GM12878 (cell line): ENCODE data around the gene RPL19. TPM values are rescaled to one million over a fixed set of nuclear protein-coding genes. Genes with fewer than 3 reads are reported as not detected.

Experiments
- ATAC-seq: fragments of 200-7000 bp; cut with Tn5 transposase; 3 replicates; pipeline ENCODE4 v1.9.1; 2020; ENCODE audit warnings: mild to moderate bottlenecking, moderate library complexity
- BruUV-seq: library from RNA; stranded (reverse); fragments of 400-500 nt; replicated peaks from 2 replicates; lab custom pipeline; 2021; lab: Mats Ljungman, UMichigan
- CTCF ChIA-PET: fragments of 300-600 bp; sonication (Branson Sonifier 250); formaldehyde crosslinking; extraction: SDS; loops from one replicate; lab custom pipeline; 2021; ENCODE audit warnings: inconsistent platforms; lab: Yijun Ruan, JAX
- POLR2A ChIA-PET: fragments of 350-600 bp; formaldehyde crosslinking; extraction: SDS; loops from one replicate; lab custom pipeline; 2021; ENCODE audit warnings: inconsistent platforms; lab: Charles Lee
- RAD21 ChIA-PET: fragments of 300-600 bp; sonication (Branson Sonifier 250); formaldehyde crosslinking; loops from one replicate; lab custom pipeline; 2023; ENCODE audit warnings: antibody characterized with exemption; ENCODE audit not compliant: unreplicated experiment; lab: Charles Lee
- SMC1A ChIA-PET: fragments of 300-600 bp; sonication (Branson Sonifier 250); formaldehyde crosslinking; loops from one replicate; lab custom pipeline; 2023; ENCODE audit not compliant: unreplicated experiment, uncharacterized antibody; lab: Charles Lee
- DNase-seq: peaks from one replicate; pipeline ENCODE4 v3.0.0-alpha.2; 2011; ENCODE audit warnings: low read depth, low spot score
- FAIRE-seq: peaks from 3 replicates; lab custom pipeline; 2011; peaks lifted over from hg19 to GRCh38; lab: Jason Lieb, UNC
- H2AFZ ChIP-seq: 2 replicates; pipeline ENCODE4 v1.6.0; 2011; ENCODE audit warnings: low read depth, low read length, control low read depth; ENCODE audit not compliant: control insufficient read depth
- H3K27ac ChIP-seq: 2 replicates; pipeline ENCODE4 v1.5.1; 2011; ENCODE audit warnings: control low read depth; ENCODE audit not compliant: control insufficient read depth, insufficient read depth
- H3K27me3 ChIP-seq, 2 experiments: replicated peaks in 1 of 2; 2 replicates each; pipeline versions ENCODE4 v1.6.0 to v1.6.1; 2011; ENCODE audit warnings: low read length in 1 of 2; ENCODE audit not compliant: control insufficient read depth in 2 of 2, insufficient read depth in 2 of 2
- H3K36me3 ChIP-seq, 2 experiments: 2 replicates each; pipeline ENCODE4 v1.5.1; 2011; ENCODE audit warnings: low read length in 1 of 2; ENCODE audit not compliant: control insufficient read depth in 2 of 2, insufficient read depth in 2 of 2
- H3K4me1 ChIP-seq: 2 replicates; pipeline ENCODE4 v1.6.1; 2011; ENCODE audit warnings: mild to moderate bottlenecking, low read length, moderate library complexity, mixed read lengths; ENCODE audit not compliant: control insufficient read depth, insufficient read depth
- H3K4me2 ChIP-seq: 2 replicates; pipeline ENCODE4 v1.6.0; 2011; ENCODE audit warnings: control low read depth; ENCODE audit not compliant: control insufficient read depth, insufficient read depth
- H3K4me3 ChIP-seq: fragments of 200-600 bp; sonication (generic); 2 replicates; pipeline ENCODE4 v1.5.1; 2016
- H3K79me2 ChIP-seq: 2 replicates; pipeline ENCODE4 v1.6.0; 2011; ENCODE audit warnings: low read length; ENCODE audit not compliant: control insufficient read depth, insufficient read depth
- H3K9ac ChIP-seq: 2 replicates; pipeline ENCODE4 v1.8.0; 2011; ENCODE audit warnings: low read length, control low read depth, mixed read lengths; ENCODE audit not compliant: control insufficient read depth, insufficient read depth
- H3K9me3 ChIP-seq: replicated peaks from 3 replicates; pipeline ENCODE4 v1.5.1; 2011; ENCODE audit warnings: mild to moderate bottlenecking, low read length; ENCODE audit not compliant: control insufficient read depth, insufficient read depth
- H4K20me1 ChIP-seq: 2 replicates; pipeline ENCODE4 v1.6.0; 2011; ENCODE audit not compliant: control insufficient read depth, insufficient read depth
- ATF7 ChIP-seq: fragments of 450-650 bp; IDR thresholded peaks from 2 replicates; pipeline ENCODE4 v1.6.1; 2016; ENCODE audit warnings: low read depth, mild to moderate bottlenecking
- BCL11A ChIP-seq: IDR thresholded peaks from 2 replicates; pipeline ENCODE4 v1.6.1; 2011; ENCODE audit warnings: low read depth, low read length
- BMI1 ChIP-seq: fragments of 450-650 bp; IDR thresholded peaks from 2 replicates; pipeline ENCODE4 v1.6.1; 2016; ENCODE audit warnings: mild to moderate bottlenecking, moderate library complexity, borderline replicate concordance
- BRCA1 ChIP-seq: IDR thresholded peaks from 2 replicates; pipeline ENCODE4 v1.6.1; 2011; ENCODE audit warnings: low read depth, low read length, improper control_type of control experiment
- CBX3 ChIP-seq: fragments of 200-600 bp; sonication (generic); IDR thresholded peaks from 2 replicates; pipeline ENCODE4 v1.6.1; 2016; ENCODE audit warnings: low read depth, borderline replicate concordance
- EP300 ChIP-seq, 2 experiments: fragments of 150-350 bp in 1 of 2; IDR thresholded peaks; 2 replicates each; pipeline ENCODE4 v1.6.1; 2011 to 2012; ENCODE audit warnings: low read depth in 2 of 2, low read length in 2 of 2, borderline replicate concordance in 1 of 2, improper control_type of control experiment in 1 of 2, inconsistent platforms in 1 of 2; ENCODE audit not compliant: control insufficient read depth in 1 of 2
- ETV6 ChIP-seq, 2 experiments: fragments of 450-650 bp in 1 of 2; IDR thresholded peaks in 1 of 2; conservative IDR thresholded peaks in 1 of 2; 2 replicates each; pipeline ENCODE4 v1.6.1; 2014; ENCODE audit warnings: antibody characterized with exemption in 1 of 2, borderline replicate concordance in 1 of 2, low read depth in 1 of 2, mild to moderate bottlenecking in 1 of 2, moderate library complexity in 1 of 2
- LARP7 ChIP-seq: fragments of 450-650 bp; IDR thresholded peaks from 2 replicates; pipeline ENCODE4 v1.6.1; 2017; ENCODE audit warnings: mild to moderate bottlenecking
- NR2C1 ChIP-seq: fragments of 450-650 bp; IDR thresholded peaks from 2 replicates; pipeline ENCODE4 v1.6.1; 2017; ENCODE audit warnings: antibody characterized with exemption, mild to moderate bottlenecking, moderate library complexity
- RAD21 ChIP-seq: IDR thresholded peaks from 2 replicates; pipeline ENCODE4 v1.6.1; 2011; ENCODE audit warnings: mild to moderate bottlenecking, low read depth, low read length, moderate library complexity; ENCODE audit not compliant: insufficient read depth
- RB1 ChIP-seq: fragments of 450-650 bp; formaldehyde crosslinking; IDR thresholded peaks from 2 replicates; pipeline ENCODE4 v1.6.1; 2017; ENCODE audit warnings: mild to moderate bottlenecking, borderline replicate concordance
- RELA ChIP-seq: fragments of 450-650 bp; IDR thresholded peaks from 2 replicates; pipeline ENCODE4 v1.8.0; 2014; ENCODE audit warnings: borderline replicate concordance; ENCODE audit not compliant: partially characterized antibody
- RFX5 ChIP-seq: IDR thresholded peaks from 2 replicates; pipeline ENCODE4 v1.6.1; 2011; ENCODE audit warnings: low read depth, low read length, improper control_type of control experiment
- SRF ChIP-seq, 2 experiments: IDR thresholded peaks; 2 replicates each; pipeline ENCODE4 v1.6.1; 2011; ENCODE audit warnings: low read depth in 2 of 2, low read length in 2 of 2, mild to moderate bottlenecking in 1 of 2, moderate library complexity in 1 of 2
- SUZ12 ChIP-seq: fragments of 200-600 bp; sonication (generic); IDR thresholded peaks from one replicate; pipeline ENCODE4 v1.6.1; 2018; ENCODE audit warnings: antibody characterized with exemption, mild to moderate bottlenecking; ENCODE audit not compliant: unreplicated experiment
- TAF1 ChIP-seq: IDR thresholded peaks from 2 replicates; pipeline ENCODE4 v1.6.1; 2011; ENCODE audit warnings: mild to moderate bottlenecking, low read depth, low read length, borderline replicate concordance
- TCF7 ChIP-seq: IDR thresholded peaks from 2 replicates; pipeline ENCODE4 v1.6.1; 2014; ENCODE audit warnings: antibody characterized with exemption, borderline replicate concordance
- ZNF207 ChIP-seq: fragments of 450-650 bp; IDR thresholded peaks from 2 replicates; pipeline ENCODE4 v1.6.1; 2014; ENCODE audit warnings: antibody characterized with exemption, mild to moderate bottlenecking, borderline replicate concordance
- ZNF622 ChIP-seq: fragments of 450-650 bp; IDR thresholded peaks from 2 replicates; pipeline ENCODE4 v1.6.1; 2017; ENCODE audit warnings: mild to moderate bottlenecking, inconsistent platforms
- WGBS: methylation state at CpG from one replicate; pipeline ENCODE4 v1.1.6; 2016; ENCODE audit warnings: low lambda C conversion rate; ENCODE audit not compliant: insufficient replicate concordance, insufficient coverage; ENCODE audit errors: missing lambda C conversion rate; 5-methylcytosine and 5-hydroxymethylcytosine counted together
- in situ Hi-C: fragments of 300-500 bp; cut with MboI; formaldehyde crosslinking; loops from 9 replicates; pipeline ENCODE4 v1.14.3; 2018; ENCODE audit warnings: mixed read lengths
- intact Hi-C: fragments of 100-400 bp; cut with micrococcal nuclease; formaldehyde crosslinking; loops from one replicate; pipeline ENCODE4 v1.14.2; 2022; ENCODE audit not compliant: unreplicated experiment
- polyA plus RNA-seq, 11 experiments: library from polyadenylated mRNA; depleted of rRNA in 4 of 11; unstranded in 6 of 11; stranded (reverse) in 5 of 11; fragments of >200 nt; fragmentation: Nextera tagmentation in 4 of 11; fragmentation: Illumina TruSeq in 1 of 11; extraction: Ambion mirVana in 4 of 11; extraction: Trizol in 1 of 11; gene quantifications; 1 replicate in 1 of 11; 2 replicates in 10 of 11; pipeline versions ENCODE4 v1.2.1 to v1.2.3, GENCODE V29; 2011 to 2016; ENCODE audit warnings: inconsistent platforms in 2 of 11, missing spikeins in 2 of 11, low read depth in 1 of 11
- total RNA-seq, 4 experiments: library from RNA; depleted of rRNA in 3 of 4; stranded (reverse); fragments of >200 nt in 3 of 4; fragmentation: Illumina TruSeq in 1 of 4; extraction: Trizol in 1 of 4; gene quantifications; 2 replicates each; pipeline versions ENCODE4 v1.2.1 to v1.2.3, GENCODE V29; 2013 to 2021
- TF ChIP-seq, protein P1 (sequence below): fragments of 150-350 bp; IDR thresholded peaks from 2 replicates; pipeline ENCODE4 v1.6.1; 2014; ENCODE audit warnings: mild to moderate bottlenecking, low read depth, low read length

The RPL19 gene
- total and polyA plus RNA-seq, 10 of the 15 experiments (the other 5 are each of a cell fraction or from before 2014, with no cell fraction given): 1,862 to 5,536 (median 3,836) TPM

GRCh38 chr17:39164675-39165143, 35.4 kb upstream of the RPL19 start:
- H3K27me3 ChIP-seq: peaks cover 0 to 2% of the 10 kb centered on the region in 2 experiments; a peak in 2 of 4 replicates
- ChIA-PET CTCF (interaction anchor here (0.6 to 5.0 kb wide), 54 partner anchors 10 to 607 kb away, joined by 3 to 128 read pairs (median 5); partner anchors contain the start of genes CACNB1, LASP1, PLXDC1 and RPL19), SMC1A (interaction anchor here (0.7 to 7.6 kb wide), 14 partner anchors 9 to 293 kb away, joined by 3 to 47 read pairs (median 3); partner anchors contain the start of gene PLXDC1), POLR2A (interaction anchor here (0.5 to 1.3 kb wide), 7 partner anchors 9 to 312 kb away, joined by 3 to 10 read pairs (median 4); no protein-coding TSS in a partner anchor), RAD21 (interaction anchor here (0.7 to 4.0 kb wide), 15 partner anchors 8 to 182 kb away, joined by 3 to 40 read pairs (median 6); partner anchors contain the start of genes PLXDC1 and RPL19)
- in situ Hi-C loops: no loop called here
- WGBS: 9% methylated on average over 15 of the region's 15 CpGs
- no peaks in the 10 kb centered on the region for H3K9me3 ChIP-seq
- FAIRE-seq (peak; percentile 81), DNase-seq (peak; percentile 53), ATAC-seq (peak; percentile 98)
- H3K4me2 ChIP-seq: peak overlapping the region; percentile 100
- H3K79me2 ChIP-seq: no peaks in the 10 kb centered on the region
- H4K20me1 ChIP-seq: no peaks in the 10 kb centered on the region
- peaks cover 9% of the 10 kb centered on the region for H3K4me1 ChIP-seq
- no TSS peak for BruUV-seq
- H3K36me3 ChIP-seq: no peaks in the 10 kb centered on the region
- H3K27ac ChIP-seq: no peak overlapping the region
- H3K4me3 ChIP-seq: peak overlapping the region; percentile 71
- peak overlapping the region; percentile 70 for H3K9ac ChIP-seq
- H2AFZ ChIP-seq: peak overlapping the region; percentile 99
- intact Hi-C loops: no loop called here
- TF ChIP-seq EP300 (IDR thresholded peaks at IDR 0.05; ENCODE audit: borderline replicate concordance in 1 of 2, control insufficient read depth in 1 of 2, low read depth in 2 of 2, low read length in 2 of 2) (no peak), ZNF622 (no peak), ETV6 (conservative IDR thresholded peaks at IDR 0.05 in 1 of 2, IDR thresholded peaks at IDR 0.05 in 1 of 2; ENCODE audit: borderline replicate concordance in 1 of 2, low read depth in 1 of 2) (no peak), SRF (IDR thresholded peaks at IDR 0.05; ENCODE audit: low read depth in 2 of 2, low read length in 2 of 2) (no peak), ZNF207 (no peak), BMI1 (no peak), TCF7 (no peak), BRCA1 (no peak), CBX3 (no peak), SUZ12 (no peak), RELA (peak; percentile 20), BCL11A (no peak), RFX5 (no peak), ATF7 (no peak), NR2C1 (no peak), RB1 (peak; percentile 61; the same call in 1 of the 2 replicates), LARP7 (no peak), TAF1 (no peak), RAD21 (peak; percentile 33; the same call in 1 of the 2 replicates)
- TF ChIP-seq, protein P1, sequence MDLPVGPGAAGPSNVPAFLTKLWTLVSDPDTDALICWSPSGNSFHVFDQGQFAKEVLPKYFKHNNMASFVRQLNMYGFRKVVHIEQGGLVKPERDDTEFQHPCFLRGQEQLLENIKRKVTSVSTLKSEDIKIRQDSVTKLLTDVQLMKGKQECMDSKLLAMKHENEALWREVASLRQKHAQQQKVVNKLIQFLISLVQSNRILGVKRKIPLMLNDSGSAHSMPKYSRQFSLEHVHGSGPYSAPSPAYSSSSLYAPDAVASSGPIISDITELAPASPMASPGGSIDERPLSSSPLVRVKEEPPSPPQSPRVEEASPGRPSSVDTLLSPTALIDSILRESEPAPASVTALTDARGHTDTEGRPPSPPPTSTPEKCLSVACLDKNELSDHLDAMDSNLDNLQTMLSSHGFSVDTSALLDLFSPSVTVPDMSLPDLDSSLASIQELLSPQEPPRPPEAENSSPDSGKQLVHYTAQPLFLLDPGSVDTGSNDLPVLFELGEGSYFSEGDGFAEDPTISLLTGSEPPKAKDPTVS: no peak
